A673 (cell line): ENCODE measurements around the gene NCBP1. TPM values are rescaled to one million over a fixed set of nuclear protein-coding genes. Genes with fewer than 3 reads are reported as not detected.

Experiments
- BruUV-seq: library from RNA; stranded (reverse); fragments of 400-500 nt; replicated peaks from 2 replicates; lab custom pipeline; 2021; lab: Mats Ljungman, UMichigan
- CTCF ChIA-PET: fragments of 300-600 bp; sonication (Branson Sonifier 250); formaldehyde crosslinking; loops from one replicate; lab custom pipeline; 2022; ENCODE audit warnings: antibody characterized with exemption; lab: Charles Lee
- POLR2A ChIA-PET: fragments of 300-600 bp; sonication (Branson Sonifier 250); formaldehyde crosslinking; loops from one replicate; lab custom pipeline; 2022; ENCODE audit warnings: antibody characterized with exemption; ENCODE audit not compliant: low non-redundant PET; lab: Charles Lee
- DNase-seq: peaks from one replicate; pipeline ENCODE4 v3.0.0-alpha.2; 2015; ENCODE audit warnings: low spot score
- H3K27ac ChIP-seq: fragments of 200-600 bp; sonication (generic); 2 replicates; pipeline ENCODE4 v1.5.1; 2016; ENCODE audit warnings: mixed run types, low read depth, mild to moderate bottlenecking, mixed read lengths, antibody characterized with exemption, low read length; ENCODE audit not compliant: poor library complexity, severe bottlenecking
- H3K27me3 ChIP-seq: fragments of 200-600 bp; sonication (generic); replicated peaks from 2 replicates; pipeline ENCODE4 v1.6.1; 2017; ENCODE audit warnings: mixed run types, low read depth, mild to moderate bottlenecking, mixed read lengths, antibody characterized with exemption, low read length; ENCODE audit not compliant: insufficient read depth, poor library complexity
- H3K36me3 ChIP-seq: fragments of 200-600 bp; sonication (generic); 2 replicates; pipeline ENCODE4 v1.6.1; 2016; ENCODE audit warnings: mixed run types, mild to moderate bottlenecking, mixed read lengths, antibody characterized with exemption, low read length; ENCODE audit not compliant: insufficient read depth, poor library complexity, severe bottlenecking
- H3K4me1 ChIP-seq: fragments of 200-600 bp; sonication (generic); 2 replicates; pipeline ENCODE4 v1.6.1; 2017; ENCODE audit warnings: mixed run types, mild to moderate bottlenecking, mixed read lengths, antibody characterized with exemption, low read length; ENCODE audit not compliant: insufficient read depth, poor library complexity, severe bottlenecking
- H3K4me3 ChIP-seq: fragments of 200-600 bp; sonication (generic); 2 replicates; pipeline ENCODE4 v1.5.1; 2016; ENCODE audit warnings: low read depth, mixed run types, mild to moderate bottlenecking, mixed read lengths, low read length; ENCODE audit not compliant: poor library complexity, severe bottlenecking
- H3K9me3 ChIP-seq: fragments of 200-600 bp; sonication (generic); 2 replicates; pipeline ENCODE4 v1.6.1; 2016; ENCODE audit warnings: mixed run types, low read depth, mild to moderate bottlenecking, mixed read lengths, antibody characterized with exemption, low read length; ENCODE audit not compliant: poor library complexity, severe bottlenecking
- EZH2 ChIP-seq: fragments of 200-600 bp; sonication (generic); IDR thresholded peaks from 2 replicates; pipeline ENCODE4 v1.6.1; 2017; ENCODE audit warnings: borderline replicate concordance, low read depth, mild to moderate bottlenecking, mixed read lengths, antibody characterized with exemption, low read length; ENCODE audit not compliant: poor library complexity, severe bottlenecking
- intact Hi-C: fragments of 100-400 bp; cut with micrococcal nuclease; formaldehyde crosslinking; loops from one replicate; pipeline ENCODE4 v1.10.0; 2022; ENCODE audit not compliant: unreplicated experiment
- total RNA-seq: library from RNA; stranded (reverse); gene quantifications from 2 replicates; pipeline ENCODE4 v1.2.3, GENCODE V29; 2021
- TF ChIP-seq, protein P1 (sequence below): fragments of 300-800, 200-600 bp; sonication (generic); conservative IDR thresholded peaks from 2 replicates; pipeline ENCODE4 v1.5.1; 2017; ENCODE audit warnings: low read depth, mild to moderate bottlenecking, antibody characterized with exemption, low read length, moderate library complexity, mixed read lengths

Gene NCBP1
- total RNA-seq, 1 experiment from 2014 or later: 57.9 TPM

DNA sequence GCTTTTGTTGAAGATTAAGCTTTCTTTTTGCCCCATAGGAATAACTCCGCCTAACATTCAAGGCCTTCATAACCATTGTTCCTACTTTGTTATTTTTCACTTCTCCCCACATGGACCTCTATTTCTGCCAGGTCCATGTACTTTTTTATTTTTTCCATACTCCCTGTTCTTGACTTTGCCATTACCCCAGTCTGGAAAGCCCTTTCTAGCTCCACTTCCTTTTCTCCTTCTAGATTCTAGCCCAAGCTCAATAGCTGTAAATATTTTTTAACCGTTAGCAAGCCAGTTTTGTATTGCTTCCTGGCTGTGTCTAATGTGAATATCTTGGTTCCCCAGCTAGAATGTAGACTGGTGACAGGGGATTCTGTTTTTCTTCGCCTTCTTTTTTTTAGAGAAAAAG, 26.1 kb downstream of the NCBP1 start:
- no peak for DNase-seq
- BruUV-seq: no TSS peak
- Histone ChIP-seq H3K4me1 (no peaks in the 10 kb centered on the region), H3K36me3 (peaks cover 94% of the 10 kb centered on the region), H3K27ac (no peak overlapping the region), H3K9me3 (no peaks in the 10 kb centered on the region), H3K4me3 (no peak overlapping the region), H3K27me3 (no peaks in the 10 kb centered on the region)
- no peak for TF ChIP-seq EZH2
- TF ChIP-seq, protein P1, sequence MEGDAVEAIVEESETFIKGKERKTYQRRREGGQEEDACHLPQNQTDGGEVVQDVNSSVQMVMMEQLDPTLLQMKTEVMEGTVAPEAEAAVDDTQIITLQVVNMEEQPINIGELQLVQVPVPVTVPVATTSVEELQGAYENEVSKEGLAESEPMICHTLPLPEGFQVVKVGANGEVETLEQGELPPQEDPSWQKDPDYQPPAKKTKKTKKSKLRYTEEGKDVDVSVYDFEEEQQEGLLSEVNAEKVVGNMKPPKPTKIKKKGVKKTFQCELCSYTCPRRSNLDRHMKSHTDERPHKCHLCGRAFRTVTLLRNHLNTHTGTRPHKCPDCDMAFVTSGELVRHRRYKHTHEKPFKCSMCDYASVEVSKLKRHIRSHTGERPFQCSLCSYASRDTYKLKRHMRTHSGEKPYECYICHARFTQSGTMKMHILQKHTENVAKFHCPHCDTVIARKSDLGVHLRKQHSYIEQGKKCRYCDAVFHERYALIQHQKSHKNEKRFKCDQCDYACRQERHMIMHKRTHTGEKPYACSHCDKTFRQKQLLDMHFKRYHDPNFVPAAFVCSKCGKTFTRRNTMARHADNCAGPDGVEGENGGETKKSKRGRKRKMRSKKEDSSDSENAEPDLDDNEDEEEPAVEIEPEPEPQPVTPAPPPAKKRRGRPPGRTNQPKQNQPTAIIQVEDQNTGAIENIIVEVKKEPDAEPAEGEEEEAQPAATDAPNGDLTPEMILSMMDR: no peak
- intact Hi-C loops: no loop called here
- CTCF ChIA-PET: no interaction called here
- POLR2A ChIA-PET: no interaction called here

DNA sequence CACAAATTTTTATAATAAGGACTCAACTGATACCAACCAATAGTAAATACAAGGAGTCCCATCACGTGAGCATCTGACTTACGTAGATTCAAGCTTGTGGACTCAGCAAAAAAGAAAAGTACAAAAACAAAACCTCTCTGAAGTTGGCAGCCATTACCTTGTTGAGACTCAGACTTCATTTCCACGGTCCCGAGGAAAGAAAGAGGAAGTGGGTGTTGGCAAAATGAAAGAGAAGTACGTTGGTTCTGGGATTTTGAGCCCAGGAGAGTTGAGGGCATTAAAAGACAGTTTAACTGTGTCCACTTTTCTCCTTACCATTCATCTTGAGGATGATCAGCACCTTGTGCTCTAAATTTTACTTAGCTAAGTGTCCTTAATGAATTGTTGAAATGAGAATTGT, 26.7 kb downstream of the NCBP1 start:
- no peak for DNase-seq
- ChIA-PET CTCF (no interaction called here), POLR2A (no interaction called here)
- Histone ChIP-seq H3K4me1 (no peaks in the 10 kb centered on the region), H3K4me3 (no peak overlapping the region), H3K27me3 (no peaks in the 10 kb centered on the region), H3K36me3 (peaks cover 95% of the 10 kb centered on the region), H3K27ac (no peak overlapping the region), H3K9me3 (no peaks in the 10 kb centered on the region)
- TF ChIP-seq, protein P1: no peak
- no peak for TF ChIP-seq EZH2
- intact Hi-C loops: no loop called here
- no TSS peak for BruUV-seq

DNA sequence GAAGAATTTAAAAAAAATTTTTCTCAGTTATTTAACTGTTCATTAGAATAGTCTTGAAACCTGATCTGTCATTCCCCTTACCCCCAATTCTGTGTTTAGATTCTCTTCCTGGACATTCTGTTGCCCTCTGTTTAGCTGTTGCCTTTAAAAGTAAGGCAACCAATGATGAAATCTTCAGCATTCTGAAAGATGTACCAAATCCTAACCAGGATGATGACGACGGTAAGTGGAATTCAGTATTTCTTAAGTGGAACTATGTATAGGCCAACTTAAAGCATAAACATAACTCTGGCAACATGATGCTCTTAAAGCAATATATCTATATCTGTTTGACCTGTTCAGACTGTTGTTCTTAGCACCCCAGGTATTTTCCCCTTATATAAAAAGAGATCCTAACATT, 27.2 kb downstream of the NCBP1 start:
- DNase-seq: no peak
- H3K36me3 ChIP-seq: peaks cover 93% of the 10 kb centered on the region
- ChIA-PET CTCF (no interaction called here), POLR2A (no interaction called here)
- no peak overlapping the region for H3K4me3 ChIP-seq
- no TSS peak for BruUV-seq
- intact Hi-C loops: no loop called here
- TF ChIP-seq, protein P1: no peak
- no peak for TF ChIP-seq EZH2
- H3K27ac ChIP-seq: no peak overlapping the region
- H3K4me1 ChIP-seq: no peaks in the 10 kb centered on the region
- no peaks in the 10 kb centered on the region for H3K27me3 ChIP-seq
- H3K9me3 ChIP-seq: no peaks in the 10 kb centered on the region
